GM13976 (cell line): ENCODE measurements around the gene RAB7A.

ENCODE experiments used
- DNase-seq: peaks from one replicate; pipeline ENCODE4 v3.0.0; 2012; ENCODE audit warnings: low spot score
- in situ Hi-C: fragments of 300-500 bp; cut with MboI; formaldehyde crosslinking; loops from one replicate; pipeline ENCODE4 v1.12.0; 2022; ENCODE audit warnings: low sequenced_read_pairs, mixed read lengths, inconsistent platforms; ENCODE audit not compliant: unreplicated experiment
- TF ChIP-seq, protein P1 (sequence below): IDR thresholded peaks from 2 replicates; pipeline ENCODE4 v1.5.1; 2012; ENCODE audit warnings: borderline replicate concordance, mild to moderate bottlenecking; ENCODE audit not compliant: insufficient read depth; ENCODE audit errors: extremely low read depth, missing control alignments, control extremely low read depth

RAB7A gene

DNA sequence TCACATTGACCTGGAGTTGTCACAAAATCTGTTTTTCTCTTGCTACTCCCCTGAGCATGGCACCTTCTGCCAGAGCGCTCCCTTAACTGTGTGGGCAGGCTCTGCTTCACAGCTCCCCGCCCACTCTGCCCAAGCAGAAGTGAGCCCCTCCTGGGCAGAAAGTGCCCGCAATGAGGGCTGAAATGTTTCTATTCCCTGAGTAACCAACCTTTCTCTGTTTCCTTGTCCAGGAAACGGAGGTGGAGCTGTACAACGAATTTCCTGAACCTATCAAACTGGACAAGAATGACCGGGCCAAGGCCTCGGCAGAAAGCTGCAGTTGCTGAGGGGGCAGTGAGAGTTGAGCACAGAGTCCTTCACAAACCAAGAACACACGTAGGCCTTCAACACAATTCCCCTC, 87.1 kb downstream of the RAB7A start:
- in situ Hi-C loops: no loop called here
- DNase-seq: no peak
- TF ChIP-seq, protein P1, sequence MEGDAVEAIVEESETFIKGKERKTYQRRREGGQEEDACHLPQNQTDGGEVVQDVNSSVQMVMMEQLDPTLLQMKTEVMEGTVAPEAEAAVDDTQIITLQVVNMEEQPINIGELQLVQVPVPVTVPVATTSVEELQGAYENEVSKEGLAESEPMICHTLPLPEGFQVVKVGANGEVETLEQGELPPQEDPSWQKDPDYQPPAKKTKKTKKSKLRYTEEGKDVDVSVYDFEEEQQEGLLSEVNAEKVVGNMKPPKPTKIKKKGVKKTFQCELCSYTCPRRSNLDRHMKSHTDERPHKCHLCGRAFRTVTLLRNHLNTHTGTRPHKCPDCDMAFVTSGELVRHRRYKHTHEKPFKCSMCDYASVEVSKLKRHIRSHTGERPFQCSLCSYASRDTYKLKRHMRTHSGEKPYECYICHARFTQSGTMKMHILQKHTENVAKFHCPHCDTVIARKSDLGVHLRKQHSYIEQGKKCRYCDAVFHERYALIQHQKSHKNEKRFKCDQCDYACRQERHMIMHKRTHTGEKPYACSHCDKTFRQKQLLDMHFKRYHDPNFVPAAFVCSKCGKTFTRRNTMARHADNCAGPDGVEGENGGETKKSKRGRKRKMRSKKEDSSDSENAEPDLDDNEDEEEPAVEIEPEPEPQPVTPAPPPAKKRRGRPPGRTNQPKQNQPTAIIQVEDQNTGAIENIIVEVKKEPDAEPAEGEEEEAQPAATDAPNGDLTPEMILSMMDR: no peak

- in situ Hi-C loops: no loop called here
- DNase-seq: no peak
- TF ChIP-seq, protein P1: no peak
Measured at GRCh38 chr3:128814060-128814459, 88.1 kb downstream of the RAB7A start.

DNA sequence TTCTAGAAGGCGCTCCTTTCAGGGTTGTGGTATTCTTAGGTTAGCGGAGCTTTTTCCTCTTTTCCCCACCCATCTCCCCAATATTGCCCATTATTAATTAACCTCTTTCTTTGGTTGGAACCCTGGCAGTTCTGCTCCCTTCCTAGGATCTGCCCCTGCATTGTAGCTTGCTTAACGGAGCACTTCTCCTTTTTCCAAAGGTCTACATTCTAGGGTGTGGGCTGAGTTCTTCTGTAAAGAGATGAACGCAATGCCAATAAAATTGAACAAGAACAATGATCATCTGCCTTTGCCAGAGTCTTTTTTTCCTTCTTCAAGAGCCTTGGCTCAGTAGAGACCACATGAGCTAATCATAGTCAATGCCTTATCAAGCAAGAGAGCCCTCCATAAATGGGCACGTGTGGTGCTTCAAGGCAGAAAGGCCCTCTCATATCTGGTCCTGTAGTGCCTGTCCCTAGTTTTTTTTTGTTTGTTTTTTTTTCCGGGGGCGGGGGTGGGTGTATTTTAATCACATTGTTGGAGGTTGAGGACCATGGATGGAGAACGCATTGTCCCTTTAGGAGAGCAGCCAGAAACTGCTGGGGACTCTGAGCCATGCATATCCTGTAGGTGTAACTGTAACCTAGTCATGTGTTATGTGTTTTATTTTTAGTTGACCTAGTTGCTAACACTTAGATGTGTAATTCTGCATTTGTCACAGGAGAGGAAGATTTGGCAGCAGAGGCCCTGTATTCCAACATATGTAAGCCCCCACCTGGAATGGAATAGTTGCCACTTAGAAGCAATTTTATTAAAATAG, 88.7 kb downstream of the RAB7A start:
- in situ Hi-C loops: no loop called here
- TF ChIP-seq, protein P1: no peak
- no peak for DNase-seq

DNA sequence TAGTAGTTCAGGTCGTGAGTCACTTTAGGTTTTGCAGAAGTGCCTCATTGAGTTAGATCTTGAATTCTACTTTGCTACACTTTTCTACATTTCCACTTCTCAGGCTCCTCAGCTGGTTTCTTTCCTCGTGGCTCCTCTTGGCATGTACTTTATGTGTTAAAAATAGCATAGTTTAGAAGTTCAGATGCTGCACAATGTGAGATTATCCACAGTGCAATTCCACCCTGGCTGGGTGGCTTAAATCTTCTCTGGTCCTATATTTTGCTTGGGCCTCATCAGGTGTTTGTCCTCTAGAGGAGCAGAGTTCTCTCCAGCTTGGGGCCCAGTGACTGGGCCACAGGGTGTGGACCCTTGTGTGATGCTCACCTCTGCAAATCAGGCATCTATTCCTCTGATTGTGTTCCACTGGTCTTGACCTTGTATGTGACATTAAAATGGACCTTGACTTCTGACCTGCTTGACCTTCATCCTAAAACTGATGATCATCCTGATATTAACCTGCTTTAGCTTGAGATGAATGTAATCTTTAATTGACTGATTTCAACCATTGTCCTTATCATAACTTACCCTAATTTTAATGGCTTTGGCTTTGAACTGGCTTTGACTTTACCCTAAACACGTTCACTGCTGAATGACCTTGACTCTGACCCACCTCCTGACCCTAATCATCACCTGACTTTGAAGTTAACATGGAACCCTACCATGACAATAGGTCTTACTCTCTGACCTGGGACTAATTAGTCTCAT, 89.5 kb downstream of the RAB7A start:
- no peak for DNase-seq
- in situ Hi-C loops: no loop called here
- TF ChIP-seq, protein P1: no peak

DNA sequence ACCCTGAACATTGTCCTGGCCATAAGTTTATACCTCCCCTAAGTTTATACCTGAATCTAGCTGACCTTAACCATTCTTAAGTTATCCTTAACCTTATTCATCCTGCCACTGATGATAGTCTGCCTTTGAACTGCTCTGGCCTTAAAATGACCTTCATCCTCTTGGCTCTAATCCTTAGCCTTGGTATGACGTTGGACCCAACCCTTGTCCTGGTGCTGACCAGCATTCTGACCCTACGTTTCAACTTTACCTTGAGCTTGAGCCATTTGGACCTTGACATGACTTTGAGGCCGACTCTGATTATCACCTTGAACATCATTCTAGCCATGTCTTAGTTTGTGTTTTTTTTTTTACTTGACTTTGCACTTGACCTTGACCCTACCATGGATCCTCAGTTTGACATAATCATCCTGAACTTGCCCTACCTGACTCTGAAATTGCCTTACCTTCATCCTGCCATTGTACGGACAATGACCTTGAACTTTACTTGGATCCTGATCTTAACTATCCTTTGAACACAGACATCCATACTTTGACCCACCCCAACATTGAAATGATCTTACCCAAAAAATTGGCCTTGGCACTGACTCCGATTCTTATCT, 92.3 kb downstream of the RAB7A start:
- TF ChIP-seq, protein P1: no peak
- DNase-seq: no peak
- in situ Hi-C loops: no loop called here

GRCh38 chr3:128820252-128820839, 94.4 kb downstream of the RAB7A start:
- no peak for DNase-seq
- TF ChIP-seq, protein P1: no peak
- in situ Hi-C loops: no loop called here
